ENCODE data around the gene RBM24. TPM values are rescaled to one million over a fixed set of nuclear protein-coding genes. Genes with fewer than 3 reads are reported as not detected.

Gene RBM24
- total RNA-seq, 1 donor from 2014 or later = 19.6 TPM

DNA sequence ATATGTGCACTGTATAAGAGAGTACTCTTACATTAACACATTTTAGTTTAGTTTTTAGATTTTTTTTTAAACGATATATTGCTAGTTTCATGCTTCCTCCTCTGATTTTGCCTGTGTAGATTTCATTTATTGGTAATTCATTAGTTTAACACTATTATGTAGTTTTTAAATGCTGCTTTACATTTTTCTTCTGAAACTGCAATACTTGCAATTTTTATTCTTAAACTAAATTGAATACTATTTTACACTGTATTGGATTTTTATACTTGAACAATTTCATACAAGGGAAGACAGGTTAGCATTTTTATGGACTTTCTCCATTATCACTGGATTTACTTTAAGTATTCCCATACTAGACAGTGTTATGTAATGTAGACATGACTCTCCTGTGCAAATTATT, 12.2 kb downstream of the RBM24 start:
- H3K4me3 Mint-ChIP-seq (ENCODE audit: unreplicated experiment) = no peak overlapping the region
- H3K27ac Mint-ChIP-seq (ENCODE audit: unreplicated experiment) = no peak overlapping the region
- H3K4me1 Mint-ChIP-seq (ENCODE audit: unreplicated experiment) = no peaks in the 10 kb centered on the region
- no peaks in the 10 kb centered on the region for H3K9me3 Mint-ChIP-seq (ENCODE audit: unreplicated experiment)
- H3K27me3 Mint-ChIP-seq (ENCODE audit: unreplicated experiment) = peaks cover 3% of the 10 kb centered on the region
- TF ChIP-seq, protein P1, sequence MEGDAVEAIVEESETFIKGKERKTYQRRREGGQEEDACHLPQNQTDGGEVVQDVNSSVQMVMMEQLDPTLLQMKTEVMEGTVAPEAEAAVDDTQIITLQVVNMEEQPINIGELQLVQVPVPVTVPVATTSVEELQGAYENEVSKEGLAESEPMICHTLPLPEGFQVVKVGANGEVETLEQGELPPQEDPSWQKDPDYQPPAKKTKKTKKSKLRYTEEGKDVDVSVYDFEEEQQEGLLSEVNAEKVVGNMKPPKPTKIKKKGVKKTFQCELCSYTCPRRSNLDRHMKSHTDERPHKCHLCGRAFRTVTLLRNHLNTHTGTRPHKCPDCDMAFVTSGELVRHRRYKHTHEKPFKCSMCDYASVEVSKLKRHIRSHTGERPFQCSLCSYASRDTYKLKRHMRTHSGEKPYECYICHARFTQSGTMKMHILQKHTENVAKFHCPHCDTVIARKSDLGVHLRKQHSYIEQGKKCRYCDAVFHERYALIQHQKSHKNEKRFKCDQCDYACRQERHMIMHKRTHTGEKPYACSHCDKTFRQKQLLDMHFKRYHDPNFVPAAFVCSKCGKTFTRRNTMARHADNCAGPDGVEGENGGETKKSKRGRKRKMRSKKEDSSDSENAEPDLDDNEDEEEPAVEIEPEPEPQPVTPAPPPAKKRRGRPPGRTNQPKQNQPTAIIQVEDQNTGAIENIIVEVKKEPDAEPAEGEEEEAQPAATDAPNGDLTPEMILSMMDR (IDR thresholded peaks at IDR 0.05; ENCODE audit: unreplicated experiment) = no peak
- H3K36me3 Mint-ChIP-seq (ENCODE audit: low read depth, unreplicated experiment) = peaks cover 8% of the 10 kb centered on the region
- no peak for DNase-seq (ENCODE audit: low spot score)

DNA sequence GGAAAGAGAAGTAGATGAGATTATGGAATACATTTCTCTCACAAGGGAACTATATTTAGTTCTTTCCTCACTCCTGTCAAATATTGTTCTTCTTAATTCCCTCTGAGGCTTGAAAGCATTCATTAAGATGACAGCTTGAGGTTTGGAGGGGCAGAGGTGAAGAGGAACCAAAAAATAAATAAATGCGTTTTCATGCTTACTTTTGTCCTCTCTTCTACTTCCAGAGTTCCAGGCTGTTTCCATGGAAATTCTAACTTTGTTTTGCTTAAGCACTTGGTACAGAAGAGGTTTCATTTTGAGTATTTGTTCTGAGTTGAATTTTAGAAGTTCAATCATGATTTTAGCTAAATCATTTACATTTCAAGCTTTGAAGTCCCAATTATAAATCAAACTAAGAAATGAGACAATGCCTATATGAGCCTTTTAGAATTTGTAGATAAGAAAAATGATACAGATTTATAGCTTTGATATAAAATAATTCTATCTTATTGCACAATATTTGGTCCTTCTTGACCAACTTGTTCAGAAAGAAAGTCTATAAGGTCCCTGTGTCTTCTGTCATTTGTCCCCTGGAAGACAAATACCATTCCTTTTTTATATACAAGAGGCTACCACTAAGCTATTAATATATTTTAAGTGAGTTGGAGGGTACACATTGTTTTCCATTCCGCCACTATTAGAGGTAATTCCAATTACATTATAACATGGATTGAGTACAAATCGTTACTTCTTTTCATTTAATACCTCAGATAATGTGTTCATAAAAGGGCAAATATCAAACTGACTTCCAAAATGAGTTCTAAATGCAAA, 16.3 kb downstream of the RBM24 start:
- Mint-ChIP-seq H3K27me3 (ENCODE audit: unreplicated experiment) (peaks cover 5% of the 10 kb centered on the region), H3K9me3 (ENCODE audit: unreplicated experiment) (no peaks in the 10 kb centered on the region), H3K36me3 (ENCODE audit: low read depth, unreplicated experiment) (peaks cover 4% of the 10 kb centered on the region), H3K4me1 (ENCODE audit: unreplicated experiment) (no peaks in the 10 kb centered on the region), H3K27ac (ENCODE audit: unreplicated experiment) (no peak overlapping the region), H3K4me3 (ENCODE audit: unreplicated experiment) (no peak overlapping the region)
- DNase-seq (ENCODE audit: low spot score) = no peak
- TF ChIP-seq, protein P1 (IDR thresholded peaks at IDR 0.05; ENCODE audit: unreplicated experiment) = no peak

DNA sequence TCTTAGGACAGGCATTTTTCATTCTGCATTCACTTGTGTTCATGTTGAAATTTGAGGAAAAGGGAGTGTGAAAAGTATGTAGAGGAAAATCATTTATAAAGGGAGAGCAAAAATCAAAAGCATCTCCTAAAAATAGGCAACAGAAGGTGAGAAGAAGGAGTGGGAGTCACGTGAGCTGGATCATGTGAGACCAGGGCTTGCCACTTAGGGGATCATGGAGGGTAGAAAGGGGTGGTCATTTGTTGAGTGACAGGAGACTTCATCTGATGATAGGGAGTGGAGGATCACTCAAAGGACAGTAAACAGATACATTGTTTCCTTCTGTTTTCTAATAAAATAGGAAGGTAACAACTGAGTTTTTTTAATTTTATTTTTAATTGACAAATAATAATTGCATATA, 17.1 kb downstream of the RBM24 start:
- no peak overlapping the region for H3K4me3 Mint-ChIP-seq (ENCODE audit: unreplicated experiment)
- peaks cover 3% of the 10 kb centered on the region for H3K4me1 Mint-ChIP-seq (ENCODE audit: unreplicated experiment)
- peaks cover 4% of the 10 kb centered on the region for H3K27me3 Mint-ChIP-seq (ENCODE audit: unreplicated experiment)
- TF ChIP-seq, protein P1 (IDR thresholded peaks at IDR 0.05; ENCODE audit: unreplicated experiment) = no peak
- no peaks in the 10 kb centered on the region for H3K36me3 Mint-ChIP-seq (ENCODE audit: low read depth, unreplicated experiment)
- no peaks in the 10 kb centered on the region for H3K9me3 Mint-ChIP-seq (ENCODE audit: unreplicated experiment)
- no peak for DNase-seq (ENCODE audit: low spot score)
- no peak overlapping the region for H3K27ac Mint-ChIP-seq (ENCODE audit: unreplicated experiment)

DNA sequence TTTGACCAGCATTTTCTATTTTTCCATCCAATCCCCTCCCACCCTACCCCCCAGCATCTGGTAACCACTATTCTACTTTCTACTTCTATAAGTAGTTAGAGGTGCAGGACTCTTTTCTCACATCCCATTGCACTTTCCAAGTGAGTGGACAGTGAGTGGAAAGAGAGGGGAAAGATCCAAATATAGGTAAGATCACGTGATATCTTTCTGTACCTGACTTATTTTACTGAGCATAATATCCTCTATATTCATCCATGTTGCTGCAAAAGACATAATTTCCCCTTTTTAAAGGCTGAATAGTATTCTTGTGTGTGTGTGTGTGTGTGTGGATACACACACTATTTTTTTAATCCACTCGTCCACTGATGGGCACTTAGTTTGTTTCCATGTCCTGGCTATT, 18.1 kb downstream of the RBM24 start:
- Mint-ChIP-seq H3K4me3 (ENCODE audit: unreplicated experiment) (no peak overlapping the region), H3K27me3 (ENCODE audit: unreplicated experiment) (peaks cover 3% of the 10 kb centered on the region), H3K27ac (ENCODE audit: unreplicated experiment) (no peak overlapping the region), H3K9me3 (ENCODE audit: unreplicated experiment) (no peaks in the 10 kb centered on the region), H3K36me3 (ENCODE audit: low read depth, unreplicated experiment) (no peaks in the 10 kb centered on the region), H3K4me1 (ENCODE audit: unreplicated experiment) (peaks cover 3% of the 10 kb centered on the region)
- TF ChIP-seq, protein P1 (IDR thresholded peaks at IDR 0.05; ENCODE audit: unreplicated experiment) = no peak
- DNase-seq (ENCODE audit: low spot score) = no peak

DNA sequence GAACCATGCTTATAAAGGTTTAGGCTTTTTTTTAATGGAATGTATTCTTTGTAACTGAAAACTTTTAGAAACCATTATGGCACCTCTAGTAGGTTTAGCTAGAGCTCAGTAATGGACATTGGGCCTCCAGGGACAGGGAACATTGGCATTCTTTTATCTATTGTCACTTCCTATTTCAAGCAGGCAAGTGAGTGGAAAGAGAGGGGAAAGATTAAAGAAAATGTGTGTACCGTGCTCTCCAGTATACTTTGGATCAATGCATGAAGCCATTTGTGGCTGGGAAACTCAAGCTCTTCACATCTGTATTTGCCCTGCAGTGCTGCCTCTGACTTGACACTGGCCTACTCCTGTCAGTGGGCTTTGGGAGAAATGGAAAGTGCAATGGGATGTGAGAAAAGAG, 18.6 kb downstream of the RBM24 start:
- no peaks in the 10 kb centered on the region for H3K36me3 Mint-ChIP-seq (ENCODE audit: low read depth, unreplicated experiment)
- no peaks in the 10 kb centered on the region for H3K9me3 Mint-ChIP-seq (ENCODE audit: unreplicated experiment)
- H3K27ac Mint-ChIP-seq (ENCODE audit: unreplicated experiment) = no peak overlapping the region
- TF ChIP-seq, protein P1 (IDR thresholded peaks at IDR 0.05; ENCODE audit: unreplicated experiment) = no peak
- peaks cover 3% of the 10 kb centered on the region for H3K27me3 Mint-ChIP-seq (ENCODE audit: unreplicated experiment)
- no peak for DNase-seq (ENCODE audit: low spot score)
- no peak overlapping the region for H3K4me3 Mint-ChIP-seq (ENCODE audit: unreplicated experiment)
- peaks cover 3% of the 10 kb centered on the region for H3K4me1 Mint-ChIP-seq (ENCODE audit: unreplicated experiment)
